ENCODE data around the gene IFNG.

DNA sequence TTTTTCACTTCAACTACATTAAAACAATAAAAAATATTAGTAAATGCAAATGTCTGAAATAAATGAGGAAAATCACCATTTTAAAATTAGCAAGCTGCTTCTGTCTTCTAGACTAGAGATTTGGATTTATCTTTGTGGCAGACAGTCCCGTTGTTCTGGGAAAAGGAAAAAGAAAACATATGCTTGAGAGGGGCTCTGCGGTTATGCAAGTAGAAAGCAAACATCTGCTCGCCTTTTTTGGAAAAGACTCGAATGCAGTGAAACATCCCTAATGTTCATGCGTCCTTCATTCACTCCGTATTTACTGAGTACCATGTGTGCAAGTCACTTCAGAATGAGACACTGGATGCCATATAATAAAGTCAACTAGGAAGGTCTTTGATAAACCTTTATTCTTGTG is 44.9 kb downstream of the IFNG start:
- TF ChIP-seq, protein P1, sequence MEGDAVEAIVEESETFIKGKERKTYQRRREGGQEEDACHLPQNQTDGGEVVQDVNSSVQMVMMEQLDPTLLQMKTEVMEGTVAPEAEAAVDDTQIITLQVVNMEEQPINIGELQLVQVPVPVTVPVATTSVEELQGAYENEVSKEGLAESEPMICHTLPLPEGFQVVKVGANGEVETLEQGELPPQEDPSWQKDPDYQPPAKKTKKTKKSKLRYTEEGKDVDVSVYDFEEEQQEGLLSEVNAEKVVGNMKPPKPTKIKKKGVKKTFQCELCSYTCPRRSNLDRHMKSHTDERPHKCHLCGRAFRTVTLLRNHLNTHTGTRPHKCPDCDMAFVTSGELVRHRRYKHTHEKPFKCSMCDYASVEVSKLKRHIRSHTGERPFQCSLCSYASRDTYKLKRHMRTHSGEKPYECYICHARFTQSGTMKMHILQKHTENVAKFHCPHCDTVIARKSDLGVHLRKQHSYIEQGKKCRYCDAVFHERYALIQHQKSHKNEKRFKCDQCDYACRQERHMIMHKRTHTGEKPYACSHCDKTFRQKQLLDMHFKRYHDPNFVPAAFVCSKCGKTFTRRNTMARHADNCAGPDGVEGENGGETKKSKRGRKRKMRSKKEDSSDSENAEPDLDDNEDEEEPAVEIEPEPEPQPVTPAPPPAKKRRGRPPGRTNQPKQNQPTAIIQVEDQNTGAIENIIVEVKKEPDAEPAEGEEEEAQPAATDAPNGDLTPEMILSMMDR (IDR thresholded peaks at IDR 0.05), result no peak
- TF ChIP-seq POLR2A (IDR thresholded peaks at IDR 0.05), result no peak
